ENCODE results near the gene HPF1.
"Not testable (repeated sequence)": the region's sequence is repeated elsewhere in the genome, so short reads cannot be mapped to it uniquely, and the experiment has no call there.

The HPF1 gene

DNA sequence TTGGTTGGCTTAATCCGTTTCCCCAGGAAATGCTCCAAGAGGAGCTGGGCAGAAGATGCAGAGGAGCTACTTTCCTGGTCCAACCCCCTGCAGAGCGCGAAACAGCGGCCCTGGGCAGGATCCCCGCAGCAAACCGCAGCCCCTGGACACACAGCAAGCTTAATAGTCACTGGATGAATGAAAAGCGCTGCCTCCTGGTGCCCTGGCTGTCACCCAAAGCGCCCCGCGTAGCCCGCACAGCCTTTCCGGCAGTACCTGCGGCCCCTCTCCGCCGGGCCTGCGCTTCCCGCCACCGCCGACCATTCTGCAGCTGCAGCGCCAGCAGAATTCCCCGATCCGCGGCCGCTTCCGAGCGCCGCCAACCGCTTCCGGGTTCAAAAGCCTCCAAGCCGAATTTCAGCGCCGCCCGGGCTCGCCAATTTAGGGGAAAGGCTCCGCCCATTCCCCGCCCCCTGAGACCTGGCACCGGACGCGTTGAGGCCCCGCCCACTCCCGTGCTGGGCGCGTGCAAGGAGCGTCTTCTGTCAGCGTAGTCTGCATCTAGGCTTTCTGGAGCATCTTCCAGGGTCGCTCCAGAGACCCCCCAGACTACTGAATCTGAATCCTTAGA, at the start of gene HPF1:
HPF1 (minus strand) TSS at position 370 of the 610 bp plus-strand sequence; CDS start at position 303, 67 bp downstream.
- DNase-seq: peak; percentile 95

DNA sequence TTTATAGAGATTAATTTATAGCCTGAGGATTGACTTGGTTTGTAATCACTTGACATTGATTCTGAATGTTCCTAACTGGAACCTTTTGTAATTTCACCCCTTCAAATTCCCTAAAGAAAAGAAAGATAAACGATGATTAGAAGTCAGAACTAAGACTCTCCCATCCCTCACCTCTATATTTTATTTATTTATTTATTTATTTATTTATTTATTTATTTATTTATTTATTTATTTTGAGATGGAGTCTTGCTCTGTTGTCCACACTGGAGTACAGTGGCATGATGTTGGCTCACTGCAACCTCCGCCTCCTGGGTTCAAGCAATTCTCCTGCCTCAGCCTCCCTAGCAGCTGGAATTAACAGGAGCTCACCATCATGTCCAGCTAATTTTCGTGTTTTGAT, 49.0 kb upstream of the HPF1 start:
- DNase-seq: not testable (repeated sequence)

DNA sequence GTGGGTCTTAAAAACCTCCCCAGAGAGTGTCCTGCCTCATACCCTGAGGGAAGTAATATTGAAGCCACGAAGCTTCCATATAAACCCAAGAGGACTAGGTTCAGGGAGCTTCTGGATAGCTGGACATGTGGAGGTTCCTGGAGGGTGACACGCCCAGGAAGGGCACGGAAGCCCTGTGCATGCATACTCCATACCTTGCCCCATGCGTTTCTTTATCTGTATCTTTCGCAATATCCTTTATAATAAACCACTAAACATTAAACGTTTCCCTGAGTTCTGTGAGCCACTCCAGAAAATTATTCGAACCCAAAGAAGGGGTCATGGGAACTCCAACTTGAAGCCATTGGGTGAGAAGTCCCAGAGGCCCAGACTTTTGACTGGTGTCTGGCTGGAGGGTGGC, 45.7 kb upstream of the HPF1 start:
- no peak for DNase-seq

DNA sequence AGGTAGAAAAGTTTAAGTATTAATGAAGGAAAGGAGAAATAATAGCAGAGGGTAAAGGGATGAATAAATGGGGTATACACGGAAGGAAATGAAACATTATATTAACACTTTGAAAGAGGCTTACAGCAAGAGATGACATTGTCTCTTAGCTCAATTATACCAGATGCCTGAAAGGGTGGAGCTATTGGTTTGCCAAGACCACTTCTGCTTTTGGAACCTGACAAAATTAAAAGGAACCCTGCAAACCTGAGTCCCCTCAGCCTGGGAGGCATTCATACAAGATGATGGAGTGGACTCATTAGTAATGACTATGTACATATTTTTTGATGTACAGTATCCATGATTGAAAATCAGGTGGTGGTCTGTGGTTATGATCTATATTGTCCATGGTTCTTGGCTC, 45.1 kb upstream of the HPF1 start:
- DNase-seq: no peak

DNA sequence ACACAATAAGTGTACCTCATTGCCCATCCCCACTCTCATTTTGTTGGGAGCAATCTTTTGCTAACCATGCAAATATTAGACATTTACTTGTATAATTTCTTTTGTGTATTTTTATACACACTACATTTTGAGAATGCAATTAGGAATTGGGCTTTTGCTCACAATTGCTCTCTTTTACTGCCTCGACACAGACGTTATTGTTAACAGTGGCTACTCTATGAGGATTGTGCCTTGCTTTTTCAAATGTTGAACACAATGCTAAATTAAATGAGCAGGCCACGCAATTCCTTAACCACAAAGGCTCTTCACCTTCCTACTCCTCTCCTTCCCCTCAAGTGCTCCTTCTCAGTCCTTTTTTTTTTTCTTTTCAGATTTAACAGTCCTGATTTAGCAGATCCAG, 42.8 kb upstream of the HPF1 start:
- DNase-seq: no peak

DNA sequence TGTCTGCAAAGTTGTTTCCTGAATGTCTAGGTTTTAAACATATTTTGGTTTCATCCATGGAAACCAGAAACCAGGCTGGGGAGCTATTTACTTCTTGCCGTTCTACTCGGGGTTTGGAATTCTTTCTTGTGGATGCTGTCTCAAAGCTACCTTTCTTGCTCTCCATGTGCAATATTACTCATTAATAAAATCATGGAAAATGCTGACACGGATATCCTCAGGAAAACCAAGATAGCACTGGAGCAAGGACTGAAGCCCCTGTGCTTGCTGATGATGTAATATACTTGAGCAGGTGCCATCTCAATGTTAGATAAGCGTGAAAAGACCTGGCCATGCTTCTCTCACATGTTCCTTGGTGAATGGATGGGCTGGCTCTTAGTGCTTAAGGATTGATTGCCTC, 41.5 kb upstream of the HPF1 start:
- no peak for DNase-seq

DNA sequence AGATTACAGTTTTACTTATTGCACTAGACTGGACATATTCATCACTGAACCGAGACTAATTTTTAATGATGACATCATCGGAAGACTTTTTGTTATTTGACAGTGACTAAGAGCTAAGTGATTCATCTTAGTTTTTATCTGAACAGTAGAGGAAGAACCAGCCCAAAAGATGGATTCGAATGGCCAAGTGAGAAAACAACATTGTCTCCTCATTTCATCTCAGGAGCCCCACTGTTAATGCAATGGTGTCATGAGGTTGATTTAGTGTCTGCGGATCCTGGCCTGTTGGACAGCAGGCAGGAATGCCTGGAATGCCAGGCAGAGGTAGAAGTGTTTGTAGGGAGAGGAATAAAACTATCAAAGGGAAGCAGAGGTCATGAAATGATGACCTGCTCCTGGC, 37.8 kb upstream of the HPF1 start:
- DNase-seq: no peak

DNA sequence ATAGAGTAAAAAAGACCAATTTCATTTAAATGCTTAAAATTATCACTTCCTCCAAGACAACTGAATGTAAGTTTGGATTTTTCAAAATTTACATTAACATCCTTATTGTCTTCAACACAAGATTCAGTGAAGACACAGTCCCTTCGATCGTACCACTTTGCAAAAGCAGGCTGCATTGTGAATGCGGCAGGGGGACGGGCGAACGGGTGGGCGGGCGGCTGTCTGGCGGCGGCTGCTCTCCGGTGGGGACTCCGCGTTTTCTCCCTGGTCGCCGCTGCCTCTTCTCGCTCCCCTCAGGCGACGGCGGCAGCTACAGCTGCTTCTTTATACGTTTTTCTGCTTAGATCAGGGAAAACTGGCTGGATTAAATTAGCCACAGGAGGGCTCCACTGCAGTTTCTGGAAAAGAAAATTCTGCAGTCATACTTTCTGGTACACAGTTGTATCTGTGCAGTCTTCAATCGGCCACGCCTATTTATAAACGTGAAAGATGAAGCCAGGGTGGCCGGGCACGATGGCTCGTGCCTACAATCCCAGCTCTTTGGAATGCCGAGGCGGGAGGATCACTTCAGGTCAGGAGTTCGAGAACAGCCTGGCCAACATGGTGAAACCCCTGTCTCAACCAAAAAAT, 33.9 kb upstream of the HPF1 start:
- DNase-seq: no peak

DNA sequence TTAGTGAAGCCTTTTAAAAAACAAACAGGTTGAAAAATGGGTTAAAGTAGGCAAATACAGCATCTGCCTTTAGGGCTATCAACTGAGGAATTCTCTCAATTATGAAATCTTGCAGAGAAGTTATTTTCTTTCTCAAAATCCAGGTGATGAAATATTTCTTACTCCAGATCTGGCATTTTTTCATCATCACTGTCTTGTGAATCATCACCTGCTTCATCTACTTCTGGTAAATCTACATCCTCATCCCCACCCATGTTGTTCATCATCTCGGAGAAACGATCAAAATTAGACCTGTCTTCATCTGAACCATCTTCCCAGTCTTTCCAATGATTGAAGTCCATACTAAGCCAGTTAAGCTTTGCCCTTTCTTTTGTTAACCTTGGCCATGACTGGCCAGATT, 33.3 kb upstream of the HPF1 start:
- DNase-seq: no peak

DNA sequence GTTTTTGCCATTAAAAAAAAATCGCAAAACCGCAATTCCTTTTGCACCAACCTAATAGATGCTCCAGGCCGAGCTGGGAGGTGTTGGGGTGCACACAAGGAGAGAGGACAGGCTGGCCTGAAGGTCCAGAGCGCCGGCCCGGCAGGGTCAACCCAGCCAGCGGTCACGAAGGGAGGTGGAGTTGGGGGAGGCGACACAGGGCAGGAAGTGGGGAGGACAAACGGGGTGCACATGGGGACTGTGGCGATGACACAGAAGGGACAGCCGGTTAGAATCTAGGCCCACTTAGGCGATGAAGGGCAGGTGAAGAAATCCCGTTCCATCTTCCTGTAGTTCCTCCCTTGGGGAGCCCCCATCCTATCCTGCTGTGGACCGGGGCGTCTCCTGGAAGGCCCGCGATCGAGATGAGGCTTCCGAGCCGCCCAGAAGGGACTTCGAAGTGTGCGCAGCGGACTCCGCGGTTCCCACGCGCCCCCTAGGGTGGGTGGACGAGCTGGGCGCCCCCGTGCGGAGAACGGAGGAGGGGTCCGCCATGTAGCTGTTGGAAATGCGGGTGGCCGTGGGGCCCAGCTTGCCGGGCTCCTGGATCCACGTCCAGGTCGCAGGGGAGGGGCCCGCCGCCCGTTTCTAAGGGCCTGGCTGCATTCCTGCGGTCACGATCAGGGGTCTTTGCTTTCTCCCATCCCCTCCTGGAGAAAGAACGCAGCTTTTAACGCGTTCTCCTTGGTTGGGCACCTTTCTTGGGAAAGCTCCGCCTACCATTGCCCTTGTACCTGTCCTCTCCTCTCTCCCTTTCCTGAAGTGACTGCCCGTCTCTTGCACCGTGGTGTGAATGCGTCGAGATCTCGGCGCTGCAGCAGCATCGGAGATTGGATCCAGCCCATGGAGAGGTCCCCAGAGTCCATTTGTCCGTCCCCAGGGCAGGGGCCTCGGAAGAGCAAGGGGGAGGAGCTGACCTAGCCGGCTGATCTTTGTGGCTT, 17.0 kb upstream of the HPF1 start:
- DNase-seq: no peak

DNA sequence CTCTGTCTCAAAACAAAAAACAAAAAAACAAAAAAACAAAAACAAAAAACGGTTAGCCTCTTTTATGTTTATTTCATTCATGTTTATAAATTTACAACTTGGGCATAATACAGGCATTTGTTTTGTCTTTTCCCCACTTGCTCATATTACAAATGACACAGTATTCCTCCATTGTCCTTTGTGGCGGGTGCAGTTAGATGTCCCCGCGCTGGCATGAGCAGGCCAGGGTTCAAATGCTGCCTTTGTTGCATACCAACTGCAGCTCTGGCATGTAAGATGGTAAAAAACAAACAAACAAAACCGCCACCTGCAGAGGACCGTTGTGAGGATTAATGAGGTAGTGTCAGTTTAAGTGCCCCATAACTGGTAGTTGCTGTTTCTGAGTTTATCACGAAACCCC, 16.1 kb upstream of the HPF1 start:
- no peak for DNase-seq

DNA sequence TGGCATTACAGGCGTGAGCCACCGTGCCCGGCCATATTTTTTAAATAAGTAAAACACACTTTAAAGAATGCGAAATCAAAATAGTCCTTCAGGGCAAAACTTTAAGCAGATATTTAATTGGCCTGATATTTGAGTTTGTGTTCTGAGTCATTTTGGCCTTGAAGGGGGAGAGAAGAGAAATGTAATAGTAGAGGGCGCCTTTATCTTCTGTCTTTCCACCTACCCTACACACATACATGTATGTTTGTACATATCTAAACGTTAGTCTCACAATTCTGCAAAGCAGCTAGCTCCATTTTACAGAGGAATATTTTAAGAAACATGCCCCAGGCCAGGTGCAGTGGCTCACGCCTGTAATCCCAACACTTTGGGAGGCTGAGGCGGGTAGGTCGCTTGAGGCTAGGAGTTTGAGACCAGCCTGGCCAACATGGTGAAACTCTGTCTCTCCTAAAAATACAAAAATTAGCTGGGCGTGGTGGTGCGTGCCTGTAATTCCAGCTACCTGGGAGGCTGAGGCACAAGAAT, 13.9 kb upstream of the HPF1 start:
- DNase-seq: not testable (repeated sequence)

DNA sequence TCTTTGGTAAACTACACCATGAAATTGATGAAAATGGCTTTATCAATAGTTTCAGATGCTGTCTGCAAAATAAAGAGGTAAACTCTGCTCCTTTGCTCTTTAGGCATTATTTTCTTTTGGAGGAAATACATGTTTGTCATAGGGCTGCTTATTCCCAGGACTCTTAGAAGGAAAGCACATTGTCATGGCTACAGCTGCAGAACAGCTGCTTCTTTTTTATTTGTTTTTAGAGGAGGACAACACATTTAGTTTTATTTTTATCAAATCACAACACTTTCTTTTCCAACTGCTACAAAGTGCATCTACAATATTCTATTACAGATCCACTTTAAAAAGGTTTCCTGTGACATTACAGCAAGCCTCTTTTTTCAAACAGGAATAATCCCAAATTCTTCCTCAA, 12.7 kb upstream of the HPF1 start:
- DNase-seq: no peak

DNA sequence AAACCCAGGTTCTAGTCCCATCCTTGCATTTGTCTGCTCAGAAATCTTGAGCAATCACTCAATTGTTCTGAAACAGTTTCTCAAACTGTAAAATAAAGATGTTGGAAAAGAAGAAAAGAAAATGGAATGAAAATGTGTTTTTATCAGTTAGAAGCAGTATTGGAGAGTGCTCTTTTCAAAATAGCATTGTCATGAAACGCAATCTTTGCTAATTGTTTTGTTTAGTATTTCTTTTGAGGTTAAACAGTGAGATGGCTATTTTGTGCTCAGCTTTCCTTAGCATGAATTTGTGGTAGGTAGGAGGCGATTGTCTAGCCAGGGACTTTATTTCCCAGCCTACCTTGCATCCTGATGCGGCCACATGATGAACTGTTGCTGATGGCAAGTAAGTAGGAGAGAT, 10.6 kb upstream of the HPF1 start:
- no peak for DNase-seq

DNA sequence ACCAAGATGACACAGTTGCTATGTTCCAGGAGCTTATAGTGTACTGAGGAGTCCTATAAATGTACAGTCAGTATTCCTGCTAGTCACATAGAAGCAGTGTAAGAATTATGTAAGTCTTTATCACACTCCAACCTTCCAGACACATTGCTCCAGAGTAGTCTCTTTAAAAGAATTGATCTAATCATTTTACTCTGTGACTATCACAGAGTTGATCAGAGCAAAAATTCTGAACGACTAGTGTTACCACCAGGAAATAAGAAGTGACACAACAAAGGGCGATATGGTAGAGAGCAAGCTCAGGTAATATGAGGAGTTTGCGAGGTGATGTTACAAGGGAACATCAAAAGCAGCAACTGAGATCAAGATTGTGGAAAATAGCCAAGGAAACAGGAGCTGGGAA, 9.0 kb upstream of the HPF1 start:
- no peak for DNase-seq

DNA sequence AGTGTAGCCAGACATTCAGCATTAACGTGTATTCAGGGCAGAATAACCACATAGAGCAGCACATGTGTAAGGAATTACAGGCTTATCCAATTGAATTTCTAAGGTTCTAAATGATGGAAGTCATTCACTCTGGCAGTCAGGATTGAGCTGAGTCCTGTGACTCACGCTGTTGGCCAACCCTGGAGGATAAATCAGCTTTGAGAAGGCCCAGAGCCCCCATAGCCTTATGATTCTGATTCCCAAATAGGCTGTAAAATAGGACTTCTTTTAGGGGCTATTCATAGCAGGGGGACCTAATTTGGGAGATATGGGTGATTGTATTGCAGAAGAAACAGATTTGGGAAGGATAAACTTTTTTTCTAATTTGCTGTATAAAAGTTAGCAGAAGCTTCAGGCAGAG, 8.1 kb upstream of the HPF1 start:
- no peak for DNase-seq

DNA sequence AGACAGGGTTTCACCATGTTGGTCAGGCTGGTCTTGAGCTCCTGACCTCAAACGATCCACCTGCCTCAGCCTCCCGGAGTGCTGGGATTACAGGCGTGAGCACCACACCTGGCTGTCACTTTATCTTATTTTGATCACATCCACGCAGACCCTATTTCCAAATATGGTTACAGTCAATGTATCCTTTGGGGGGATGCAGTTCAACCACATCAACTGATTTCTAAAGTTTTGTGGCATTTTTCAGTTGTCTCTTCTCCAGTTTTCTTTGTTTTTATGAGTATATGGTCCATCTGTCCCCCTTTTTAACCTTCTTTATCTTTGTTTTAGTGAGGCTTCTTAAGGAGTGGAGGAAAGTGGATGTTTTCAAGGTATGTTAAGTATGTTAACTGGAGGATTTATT, 4.1 kb upstream of the HPF1 start:
- no peak for DNase-seq

DNA sequence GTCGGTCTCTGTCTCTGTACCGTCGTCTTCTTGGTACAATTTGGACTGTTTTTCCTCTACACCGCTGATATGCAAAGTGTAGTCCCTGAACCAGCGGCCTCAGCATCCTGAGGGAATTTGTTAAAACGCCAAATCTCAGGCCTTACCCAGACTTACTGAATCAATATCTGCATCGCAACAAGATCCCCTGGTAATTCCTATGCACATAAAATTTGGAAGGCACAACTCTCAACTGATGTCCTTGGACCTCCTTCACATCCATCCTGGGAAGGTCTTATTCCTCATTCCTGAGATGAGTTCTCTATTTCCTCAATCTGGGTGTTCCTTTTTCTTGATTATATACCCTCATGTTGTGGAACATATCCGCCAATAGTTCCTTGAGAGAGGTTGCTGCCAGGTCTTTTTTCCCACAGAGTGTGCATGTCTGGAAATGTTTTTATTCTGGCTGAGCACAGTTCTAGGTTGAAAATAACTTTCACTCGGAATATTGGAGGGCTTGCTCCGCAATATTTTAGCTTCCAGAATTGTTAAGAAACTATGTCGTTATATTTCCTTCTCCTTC, 738 bp upstream of the HPF1 start:
- DNase-seq: no peak

DNA sequence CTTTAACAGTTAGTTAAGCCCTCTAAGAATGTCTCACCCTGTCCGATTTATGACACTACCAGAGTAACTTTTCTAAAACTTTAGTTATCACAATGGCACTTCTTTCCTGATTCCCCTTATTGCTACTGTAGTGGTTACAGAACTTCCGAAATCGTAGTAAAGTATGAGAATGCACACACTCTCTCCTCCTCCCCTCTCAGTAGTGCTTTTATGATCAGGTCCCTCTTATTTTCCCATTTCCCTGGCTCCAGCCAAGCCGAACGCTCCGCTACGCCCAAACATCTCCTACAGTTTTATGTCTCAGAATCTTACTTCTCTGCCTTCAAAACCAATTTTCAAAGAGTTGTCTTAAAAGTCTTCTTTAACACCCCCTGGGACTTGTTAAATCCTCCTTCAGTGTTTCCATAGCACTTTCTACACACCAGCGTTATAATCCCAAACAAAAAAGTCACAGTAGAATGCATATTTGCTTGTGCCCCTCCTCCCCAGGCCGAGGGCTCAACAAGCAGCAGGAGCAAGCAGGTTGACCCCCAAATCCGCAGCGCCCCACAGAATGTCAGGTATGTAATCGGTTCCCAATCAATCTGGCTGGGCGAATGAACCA, 671 bp downstream of the HPF1 start:
- DNase-seq: no peak

DNA sequence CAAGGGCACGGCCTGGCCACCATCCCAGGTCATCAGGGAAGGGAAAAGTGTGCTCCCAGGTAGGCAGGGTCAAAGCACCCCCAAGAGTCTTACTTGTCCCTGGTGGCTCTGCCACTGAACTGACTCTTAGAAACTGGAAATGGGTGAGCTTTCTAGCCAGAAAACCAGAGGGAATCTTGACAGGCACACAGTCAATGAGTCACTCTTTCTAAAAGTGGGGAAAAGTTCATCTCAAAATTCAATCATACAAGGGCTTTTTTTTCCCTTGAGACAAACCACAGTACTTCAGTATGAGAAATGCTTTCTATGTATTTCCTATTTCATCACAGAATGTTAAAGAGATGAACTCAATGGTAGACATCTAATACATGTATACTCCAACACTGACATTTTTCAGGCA, 12.5 kb downstream of the HPF1 start:
- DNase-seq: no peak

DNA sequence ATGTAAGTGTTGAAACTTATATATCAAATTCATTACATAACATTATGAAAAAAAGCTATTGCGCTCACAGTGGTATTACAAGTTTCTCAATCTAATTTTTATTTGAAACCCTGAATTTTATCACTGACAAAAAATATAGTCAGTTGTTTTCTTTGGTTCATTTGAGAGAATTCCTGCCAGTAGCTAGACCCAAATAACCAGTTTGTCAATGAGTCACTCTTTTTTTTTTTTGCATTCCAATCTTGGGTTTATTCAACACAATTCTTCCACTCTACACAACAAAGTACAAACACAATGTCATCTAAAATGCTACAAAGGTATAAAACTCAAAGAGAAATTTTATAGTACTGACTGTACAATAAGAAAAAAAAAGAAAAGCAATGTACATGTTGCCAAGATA, 13.1 kb downstream of the HPF1 start:
- no peak for DNase-seq

DNA sequence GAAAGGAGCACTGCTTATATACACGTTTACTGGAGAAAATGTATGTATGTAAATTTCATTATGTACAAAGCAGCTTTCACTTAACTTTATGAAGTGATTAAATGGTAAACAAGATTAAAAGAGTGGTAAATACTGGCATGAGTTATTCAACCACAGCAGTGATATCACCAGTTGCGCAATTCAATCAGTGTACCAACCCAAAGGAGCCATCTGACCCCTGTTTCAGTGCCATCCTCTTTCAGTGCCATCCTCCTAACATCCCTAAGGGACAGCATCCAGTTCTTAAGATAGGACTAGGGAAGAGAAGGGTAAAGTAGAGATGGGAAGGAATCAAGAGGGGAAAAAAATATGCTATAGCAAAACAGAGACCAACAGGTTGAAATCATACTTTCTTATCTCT, 16.2 kb downstream of the HPF1 start:
- DNase-seq: no peak

DNA sequence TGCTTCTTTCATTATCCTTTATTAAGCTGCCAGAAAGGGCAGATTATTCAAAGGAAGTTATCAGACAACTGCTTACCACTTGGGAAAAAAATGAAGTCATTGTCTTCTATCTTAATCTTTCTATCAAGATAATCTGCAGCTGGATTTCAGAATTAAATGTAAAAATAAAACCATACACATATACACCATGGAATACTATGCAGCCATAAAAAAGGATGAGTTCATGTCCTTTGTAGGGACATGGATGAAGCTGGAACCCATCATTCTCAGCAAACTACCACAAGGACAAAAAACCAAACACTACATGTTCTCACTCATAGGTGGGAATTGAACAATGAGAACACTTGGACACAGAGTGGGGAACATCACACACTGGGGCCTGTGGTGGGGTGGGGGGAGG, 19.1 kb downstream of the HPF1 start:
- DNase-seq: not testable (repeated sequence)
